SIG-M5 treated with dmso at 0.1 percent for 504 hours (cell line): ENCODE measurements around the gene FCGR3A.
"Not testable (repeated sequence)": the region's sequence is repeated elsewhere in the genome, so short reads cannot be mapped to it uniquely, and the experiment has no call there.

Experiments used
- DNase-seq: peaks from one replicate; lab custom pipeline; 2025; ENCODE audit not compliant: unreplicated experiment; lab: John Stamatoyannopoulos, UW

The FCGR3A gene

DNA sequence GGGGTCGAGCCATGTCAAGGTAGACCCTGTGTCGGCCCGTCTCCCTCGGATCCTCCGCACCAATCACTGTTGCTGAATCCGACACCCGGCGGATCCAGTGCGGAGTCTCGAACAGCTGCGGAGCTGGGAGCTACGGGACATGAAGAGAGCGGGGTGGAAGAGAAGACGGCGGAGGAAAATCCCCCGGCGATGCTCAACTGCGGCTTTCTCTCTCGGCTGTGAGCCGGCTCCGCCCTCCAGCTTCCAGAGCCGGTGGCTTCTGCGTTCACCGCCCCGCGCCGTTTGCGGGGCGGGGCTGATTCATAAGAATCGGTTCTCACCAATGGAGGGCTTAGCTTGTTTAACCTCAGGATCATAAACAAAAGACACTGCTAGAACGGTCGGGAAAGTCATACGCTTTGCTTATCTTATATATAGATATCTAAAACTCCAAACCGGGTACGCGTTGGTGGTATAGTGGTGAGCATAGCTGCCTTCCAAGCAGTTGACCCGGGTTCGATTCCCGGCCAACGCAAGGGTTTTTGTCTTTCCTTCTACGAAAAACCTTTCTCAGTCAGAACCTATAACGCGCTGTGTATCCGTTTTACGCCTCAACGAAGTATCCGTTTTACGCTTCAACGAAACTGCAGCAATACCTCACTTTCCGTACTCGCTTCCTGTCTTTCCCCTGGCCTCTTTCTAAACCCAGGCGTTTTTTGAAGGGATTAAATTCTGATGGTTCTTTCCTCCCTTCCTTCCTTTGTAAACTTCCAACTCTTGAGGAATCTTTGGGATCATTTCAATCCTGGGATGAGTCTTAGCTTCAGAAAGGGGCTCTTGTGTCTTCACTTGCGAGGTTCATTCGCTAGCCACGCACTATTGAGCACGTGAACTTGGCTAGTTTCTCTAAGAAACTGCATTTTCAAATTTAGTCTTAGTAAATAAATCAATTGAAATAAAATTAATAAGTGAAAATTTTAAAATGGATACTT lies 18.7 kb downstream of the FCGR3A start:
- peak; percentile 98 for DNase-seq

GRCh38 chr1:161530158-161530557 lies 19.5 kb downstream of the FCGR3A start:
- peak; percentile 80 for DNase-seq

GRCh38 chr1:161529463-161530104 lies 20.0 kb downstream of the FCGR3A start:
- peak; percentile 44 for DNase-seq

- peak; percentile 23 for DNase-seq
Observed at GRCh38 chr1:161528550-161528949, 21.1 kb downstream of the FCGR3A start.

DNA sequence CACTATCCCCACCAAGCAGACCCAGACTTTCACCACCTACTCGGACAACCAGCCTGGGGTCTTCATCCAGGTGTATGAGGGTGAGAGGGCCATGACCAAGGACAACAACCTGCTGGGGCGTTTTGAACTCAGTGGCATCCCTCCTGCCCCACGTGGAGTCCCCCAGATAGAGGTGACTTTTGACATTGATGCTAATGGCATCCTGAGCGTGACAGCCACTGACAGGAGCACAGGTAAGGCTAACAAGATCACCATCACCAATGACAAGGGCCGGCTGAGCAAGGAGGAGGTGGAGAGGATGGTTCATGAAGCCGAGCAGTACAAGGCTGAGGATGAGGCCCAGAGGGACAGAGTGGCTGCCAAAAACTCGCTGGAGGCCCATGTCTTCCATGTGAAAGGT lies 23.7 kb downstream of the FCGR3A start:
- DNase-seq, result not testable (repeated sequence)

DNA sequence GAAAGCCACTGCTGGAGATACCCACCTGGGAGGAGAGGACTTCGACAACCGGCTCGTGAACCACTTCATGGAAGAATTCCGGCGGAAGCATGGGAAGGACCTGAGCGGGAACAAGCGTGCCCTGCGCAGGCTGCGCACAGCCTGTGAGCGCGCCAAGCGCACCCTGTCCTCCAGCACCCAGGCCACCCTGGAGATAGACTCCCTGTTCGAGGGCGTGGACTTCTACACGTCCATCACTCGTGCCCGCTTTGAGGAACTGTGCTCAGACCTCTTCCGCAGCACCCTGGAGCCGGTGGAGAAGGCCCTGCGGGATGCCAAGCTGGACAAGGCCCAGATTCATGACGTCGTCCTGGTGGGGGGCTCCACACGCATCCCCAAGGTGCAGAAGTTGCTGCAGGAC lies 24.3 kb downstream of the FCGR3A start:
- DNase-seq, result not testable (repeated sequence)

GRCh38 chr1:161524742-161525291 lies 24.8 kb downstream of the FCGR3A start:
- DNase-seq, result not testable (repeated sequence)

GRCh38 chr1:161523817-161524741 lies 25.5 kb downstream of the FCGR3A start, which contains the start of gene HSPA6:
HSPA6 (plus strand) TSS chr1:161524540; CDS start chr1:161524659, 119 bp downstream.
- DNase-seq, result peak; percentile 82

DNA sequence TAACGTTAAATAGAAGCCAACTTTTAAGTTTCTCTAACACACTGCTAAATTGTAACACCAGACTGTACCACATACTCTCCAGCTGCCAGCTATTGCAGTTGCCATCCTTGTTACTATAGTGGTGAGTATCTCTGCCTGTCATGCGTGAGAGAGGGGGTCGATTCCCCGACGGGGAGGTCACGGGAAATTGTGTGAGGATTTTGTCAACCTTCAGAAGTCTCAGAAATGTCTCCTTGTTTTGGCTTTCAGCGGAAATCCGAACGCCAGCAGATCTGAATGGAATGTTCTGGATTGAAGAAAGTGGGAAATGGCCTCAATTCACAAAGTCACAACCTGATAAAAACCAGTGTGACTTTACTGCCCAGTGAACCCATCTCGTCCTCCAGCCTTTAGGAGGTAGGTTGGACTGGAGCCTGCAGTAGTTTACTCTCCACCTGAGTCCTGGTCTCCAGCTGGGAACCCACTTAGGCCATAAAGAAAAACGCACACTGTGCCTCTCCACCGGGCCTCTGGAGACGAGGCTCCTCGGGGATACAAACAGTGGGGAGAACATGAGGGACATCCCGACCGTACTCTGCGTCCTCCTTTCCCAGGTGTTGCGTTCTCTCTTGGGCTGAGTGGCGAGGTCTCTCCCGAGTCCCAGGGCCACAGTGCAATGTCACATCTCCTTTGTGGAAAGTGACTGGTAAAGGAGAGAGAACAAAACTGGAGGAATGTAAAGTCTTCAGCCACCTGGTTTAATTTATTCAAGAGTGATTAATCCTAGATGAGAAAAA lies 26.4 kb downstream of the FCGR3A start:
- not testable (repeated sequence) for DNase-seq

- DNase-seq, result not testable (repeated sequence)
Observed at GRCh38 chr1:161513953-161514352, 35.7 kb downstream of the FCGR3A start.

DNA sequence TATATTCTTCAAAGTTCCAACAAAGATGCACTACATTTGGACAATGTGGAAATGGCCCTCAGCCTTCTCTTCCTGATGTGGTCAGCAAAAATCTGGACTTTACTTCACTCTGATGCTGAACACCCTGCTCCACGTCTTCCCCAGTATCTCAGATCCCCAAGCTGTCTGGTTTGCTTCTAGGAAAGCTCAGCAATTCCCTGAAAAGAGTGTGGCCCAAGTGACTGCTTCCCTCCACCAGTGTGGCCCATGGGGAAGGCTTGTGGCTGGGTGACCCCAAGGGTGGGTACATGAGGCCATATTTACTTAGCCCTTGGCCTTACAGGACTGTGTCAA lies 36.2 kb downstream of the FCGR3A start:
- DNase-seq, result not testable (repeated sequence)

DNA sequence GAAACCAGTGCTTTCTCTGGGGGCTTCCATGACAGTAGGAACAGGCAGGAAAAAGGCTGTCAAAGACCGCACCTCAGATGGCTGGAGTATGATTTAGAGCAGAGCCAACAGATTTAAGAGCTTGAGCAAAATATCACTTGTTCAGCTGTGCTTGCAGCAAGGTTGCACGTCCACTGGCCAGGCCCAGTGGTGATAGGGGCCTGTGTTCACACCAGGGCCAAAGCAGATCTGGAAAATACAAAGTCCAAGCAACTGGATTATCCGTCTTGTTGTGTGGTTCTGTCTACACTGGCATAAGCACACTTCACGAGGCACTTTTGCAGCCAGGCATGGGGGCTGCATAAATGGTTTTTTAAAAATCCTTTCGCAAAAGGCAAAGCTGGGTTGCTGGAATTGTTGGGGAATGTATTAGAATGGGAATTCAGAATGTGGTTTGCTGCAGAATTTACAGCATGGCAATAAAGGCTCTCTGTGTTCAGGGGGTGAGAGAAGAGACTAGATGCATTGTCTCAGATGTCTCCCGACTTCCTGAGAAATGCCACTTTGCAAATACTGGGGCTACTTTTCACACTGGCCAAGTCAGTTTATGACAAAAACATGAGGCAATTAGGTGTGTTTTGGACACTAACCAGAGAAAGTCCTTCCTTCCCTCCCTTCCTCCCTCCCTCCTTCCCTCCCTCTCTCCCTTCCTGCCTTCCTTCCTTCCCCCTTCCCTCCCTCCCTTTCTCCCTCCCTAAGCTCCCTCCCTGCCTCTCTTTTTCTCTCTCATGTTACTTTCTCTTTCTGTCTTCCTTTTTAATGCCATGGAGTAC lies 36.8 kb downstream of the FCGR3A start:
- not testable (repeated sequence) for DNase-seq

DNA sequence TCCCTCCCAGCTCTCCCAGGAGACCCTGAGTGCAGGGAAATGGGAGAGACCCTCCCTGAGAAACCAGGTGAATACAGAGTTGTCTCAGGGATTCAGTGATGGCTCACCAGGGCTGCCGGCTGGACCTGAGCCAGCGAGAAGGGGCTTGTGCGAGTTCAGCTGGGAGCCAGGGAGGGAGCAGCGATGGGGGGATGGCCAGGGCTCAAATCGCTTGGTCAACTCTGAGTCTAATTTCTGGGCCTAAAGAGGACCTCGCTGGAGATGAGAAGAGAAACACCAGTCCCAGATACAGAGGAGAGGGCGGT lies 37.9 kb downstream of the FCGR3A start:
- no peak for DNase-seq

DNA sequence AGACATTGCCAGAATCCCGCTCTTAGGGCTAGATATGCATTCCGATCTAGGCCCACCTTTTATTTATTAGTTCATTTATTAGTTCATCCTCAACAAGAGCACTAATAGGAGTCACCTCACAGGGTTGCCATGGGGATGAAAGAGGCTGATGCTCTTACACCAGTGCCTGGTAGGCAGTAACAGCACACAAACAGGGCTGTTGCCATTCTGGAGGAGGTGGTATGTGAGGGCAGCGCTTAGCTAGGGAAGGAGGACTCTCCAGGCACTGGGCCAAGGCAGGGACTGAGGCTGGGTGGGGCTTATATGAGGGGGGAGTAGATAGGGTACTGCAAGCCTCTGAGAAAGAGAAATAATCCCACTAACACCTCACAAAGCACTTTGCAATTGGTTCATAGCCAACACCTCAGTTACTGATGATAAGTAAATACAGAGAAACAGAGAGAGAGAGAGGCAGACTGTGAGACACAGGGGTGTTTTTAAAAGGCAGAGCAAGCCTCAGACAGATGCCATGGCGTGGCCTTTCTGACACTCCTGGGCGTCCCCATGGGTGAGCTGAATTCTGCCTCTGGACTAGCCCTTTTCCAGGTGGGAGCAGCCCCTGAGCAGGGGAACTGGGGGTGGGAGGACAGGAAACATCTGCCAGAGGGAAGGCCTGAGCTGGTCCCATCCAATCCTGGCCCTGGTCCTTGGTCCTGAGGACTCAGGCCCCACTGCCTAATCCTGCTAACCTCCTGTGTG lies 38.4 kb downstream of the FCGR3A start:
- no peak for DNase-seq

DNA sequence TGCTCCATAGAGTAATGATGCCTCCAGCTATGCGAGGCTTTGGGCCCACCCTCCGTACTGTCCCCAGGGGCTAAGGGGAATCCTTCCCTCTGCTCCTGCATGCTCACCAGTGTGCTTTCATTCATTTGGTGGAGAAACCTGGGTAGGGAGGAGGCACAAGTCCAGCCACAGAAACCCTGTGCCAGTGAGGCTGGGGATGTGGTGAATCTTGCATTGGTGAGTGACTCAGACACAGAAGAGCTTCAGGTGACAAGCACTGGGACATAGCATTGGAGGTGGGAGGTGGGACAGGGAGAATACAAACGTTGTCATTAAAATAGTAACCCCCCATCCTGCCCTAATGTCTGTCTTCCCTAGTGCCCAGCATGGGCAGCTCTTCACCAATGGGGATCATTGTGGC lies 39.1 kb downstream of the FCGR3A start:
- no peak for DNase-seq

DNA sequence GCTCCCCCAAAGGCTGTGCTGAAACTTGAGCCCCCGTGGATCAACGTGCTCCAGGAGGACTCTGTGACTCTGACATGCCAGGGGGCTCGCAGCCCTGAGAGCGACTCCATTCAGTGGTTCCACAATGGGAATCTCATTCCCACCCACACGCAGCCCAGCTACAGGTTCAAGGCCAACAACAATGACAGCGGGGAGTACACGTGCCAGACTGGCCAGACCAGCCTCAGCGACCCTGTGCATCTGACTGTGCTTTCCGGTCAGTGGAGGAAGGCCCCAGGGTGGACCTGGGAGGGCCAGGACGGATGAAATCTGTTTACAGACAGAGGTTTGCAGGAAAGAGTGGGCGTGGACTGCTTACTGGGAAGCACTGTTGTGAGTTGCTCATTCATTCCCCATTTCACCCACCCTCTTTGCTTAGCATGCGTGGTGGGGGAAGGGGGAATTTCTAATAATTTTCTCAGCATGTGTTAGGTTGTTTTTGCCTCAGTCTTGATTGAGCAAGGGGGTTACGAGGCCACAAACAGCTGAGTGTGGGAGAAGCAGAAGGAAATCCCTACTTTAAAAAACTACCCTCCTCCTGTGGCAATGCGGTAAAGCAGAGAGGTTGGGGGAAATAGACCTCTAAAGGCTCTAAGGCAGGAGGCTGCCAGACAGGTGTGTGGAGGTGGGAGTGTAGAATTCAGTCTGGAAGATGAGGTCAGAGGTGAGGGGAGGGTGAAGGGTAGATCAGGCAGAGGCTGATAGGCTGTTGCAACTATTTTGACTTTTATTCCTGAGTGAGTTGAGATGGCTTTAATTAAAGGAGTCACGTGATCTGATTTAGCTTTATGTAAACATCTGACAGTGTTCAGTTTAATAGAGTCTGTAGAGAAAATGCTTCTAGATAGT lies 43.0 kb downstream of the FCGR3A start:
- DNase-seq, result peak; percentile 96

GRCh38 chr1:161505686-161506085 lies 43.9 kb downstream of the FCGR3A start:
- no peak for DNase-seq

GRCh38 chr1:161503394-161503748 lies 46.2 kb downstream of the FCGR3A start:
- no peak for DNase-seq
